ENCODE data around the gene ZNHIT3. TPM values are rescaled to one million over a fixed set of nuclear protein-coding genes. Genes with fewer than 3 reads are reported as not detected.

The ZNHIT3 gene
- total and polyA plus RNA-seq, 2 of the 4 experiments (the other 2 are of a cell fraction) = 27.8 to 52.3 TPM

GRCh38 chr17:36514856-36515255 lies 28.4 kb downstream of the ZNHIT3 start:
- Histone ChIP-seq H3K4me2 (ENCODE audit: low read depth, low read length) (no peak overlapping the region), H2BK15ac (ENCODE audit: low read depth, low read length) (no peak overlapping the region), H3K27me3 (ENCODE audit: control insufficient read depth, insufficient read depth, low read length) (no peaks in the 10 kb centered on the region), H3K14ac (replicated peaks; ENCODE audit: low read depth, low read length) (no peak overlapping the region), H4K8ac (ENCODE audit: low read depth in 2 of 2, low read length in 2 of 2) (no peak overlapping the region), H3K36me3 (ENCODE audit: control insufficient read depth, insufficient read depth, low read length) (peaks cover 31% of the 10 kb centered on the region), H2AK9ac (replicated peaks; ENCODE audit: low read depth, low read length, poor library complexity) (no peak overlapping the region), H3K4me1 (ENCODE audit: control insufficient read depth, insufficient read depth, low read length) (no peaks in the 10 kb centered on the region), H3K27ac (ENCODE audit: insufficient read depth, low read length) (no peak overlapping the region), H4K5ac (ENCODE audit: low read depth, low read length) (no peak overlapping the region), H2BK120ac (ENCODE audit: low read depth, low read length) (no peak overlapping the region), H3K18ac (ENCODE audit: low read depth, low read length) (no peak overlapping the region), H4K20me1 (ENCODE audit: insufficient read depth, low read length) (no peaks in the 10 kb centered on the region), H3K9ac (ENCODE audit: low read depth, low read length) (no peak overlapping the region), H2AFZ (replicated peaks; ENCODE audit: low read length, poor library complexity) (no peak overlapping the region), H3K9me3 (ENCODE audit: control insufficient read depth, insufficient read depth, low read length) (no peaks in the 10 kb centered on the region), H3K79me1 (ENCODE audit: low read depth in 1 of 2, low read length in 2 of 2) (no peaks in the 10 kb centered on the region), H4K91ac (ENCODE audit: insufficient read depth, low read depth, low read length) (no peak overlapping the region), H2AK5ac (ENCODE audit: low read depth, low read length) (no peak overlapping the region), H2BK20ac (ENCODE audit: low read depth, low read length) (no peak overlapping the region), H3K23ac (ENCODE audit: low read depth, low read length) (no peak overlapping the region), H3K4me3 (ENCODE audit: insufficient read depth, low read depth, low read length) (no peak overlapping the region), H2BK5ac (ENCODE audit: low read depth, low read length, poor library complexity, severe bottlenecking) (no peak overlapping the region), H3K56ac (ENCODE audit: extremely low read depth, insufficient read depth, low read length) (no peak overlapping the region), H3K9me1 (ENCODE audit: insufficient read depth, low read length) (peaks cover 15% of the 10 kb centered on the region), H3K4ac (ENCODE audit: low read depth, low read length) (no peak overlapping the region)
- ChIA-PET CTCF (no interaction called here), POLR2A (ENCODE audit: unreplicated experiment) (no interaction called here)
- intact Hi-C loops (cut with micrococcal nuclease) = no loop called here
- WGBS, 2 experiments (ENCODE audit: extremely low coverage in 2 of 2, insufficient read length in 1 of 2) = no CpG with 5 or more reads among the region's 3 CpGs
- DNase-seq = no peak
- TF ChIP-seq, protein P1, sequence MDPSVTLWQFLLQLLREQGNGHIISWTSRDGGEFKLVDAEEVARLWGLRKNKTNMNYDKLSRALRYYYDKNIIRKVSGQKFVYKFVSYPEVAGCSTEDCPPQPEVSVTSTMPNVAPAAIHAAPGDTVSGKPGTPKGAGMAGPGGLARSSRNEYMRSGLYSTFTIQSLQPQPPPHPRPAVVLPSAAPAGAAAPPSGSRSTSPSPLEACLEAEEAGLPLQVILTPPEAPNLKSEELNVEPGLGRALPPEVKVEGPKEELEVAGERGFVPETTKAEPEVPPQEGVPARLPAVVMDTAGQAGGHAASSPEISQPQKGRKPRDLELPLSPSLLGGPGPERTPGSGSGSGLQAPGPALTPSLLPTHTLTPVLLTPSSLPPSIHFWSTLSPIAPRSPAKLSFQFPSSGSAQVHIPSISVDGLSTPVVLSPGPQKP (IDR thresholded peaks at IDR 0.05; ENCODE audit: borderline replicate concordance, low read depth, low read length) = no peak
- TF ChIP-seq MAFK (IDR thresholded peaks at IDR 0.05; ENCODE audit: low read depth, low read length) (no peak), SMC3 (IDR thresholded peaks at IDR 0.05; ENCODE audit: low read depth, low read length) (no peak), POLR2A (IDR thresholded peaks at IDR 0.05; ENCODE audit: low read depth, low read length) (no peak), CHD1 (IDR thresholded peaks at IDR 0.05; ENCODE audit: low read depth, low read length) (no peak), CEBPB (IDR thresholded peaks at IDR 0.05; ENCODE audit: low read depth, low read length) (no peak), BHLHE40 (IDR thresholded peaks at IDR 0.05; ENCODE audit: low read depth, low read length) (no peak), MAZ (IDR thresholded peaks at IDR 0.05; ENCODE audit: borderline replicate concordance, low read depth, low read length) (no peak), MXI1 (IDR thresholded peaks at IDR 0.05; ENCODE audit: borderline replicate concordance, low read depth, low read length) (no peak), NFE2L2 (IDR thresholded peaks at IDR 0.05; ENCODE audit: low read depth, low read length) (no peak), RFX5 (IDR thresholded peaks at IDR 0.05; ENCODE audit: low read depth, low read length) (no peak), FOS (IDR thresholded peaks at IDR 0.05; ENCODE audit: low read depth, low read length) (no peak), RAD21 (IDR thresholded peaks at IDR 0.05; ENCODE audit: low read length) (no peak), RCOR1 (IDR thresholded peaks at IDR 0.05; ENCODE audit: insufficient replicate concordance, low read length) (no peak)
- TF ChIP-seq, protein P2, sequence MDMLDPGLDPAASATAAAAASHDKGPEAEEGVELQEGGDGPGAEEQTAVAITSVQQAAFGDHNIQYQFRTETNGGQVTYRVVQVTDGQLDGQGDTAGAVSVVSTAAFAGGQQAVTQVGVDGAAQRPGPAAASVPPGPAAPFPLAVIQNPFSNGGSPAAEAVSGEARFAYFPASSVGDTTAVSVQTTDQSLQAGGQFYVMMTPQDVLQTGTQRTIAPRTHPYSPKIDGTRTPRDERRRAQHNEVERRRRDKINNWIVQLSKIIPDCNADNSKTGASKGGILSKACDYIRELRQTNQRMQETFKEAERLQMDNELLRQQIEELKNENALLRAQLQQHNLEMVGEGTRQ (IDR thresholded peaks at IDR 0.05; ENCODE audit: low read depth, low read length) = no peak
- TF ChIP-seq, protein P3, sequence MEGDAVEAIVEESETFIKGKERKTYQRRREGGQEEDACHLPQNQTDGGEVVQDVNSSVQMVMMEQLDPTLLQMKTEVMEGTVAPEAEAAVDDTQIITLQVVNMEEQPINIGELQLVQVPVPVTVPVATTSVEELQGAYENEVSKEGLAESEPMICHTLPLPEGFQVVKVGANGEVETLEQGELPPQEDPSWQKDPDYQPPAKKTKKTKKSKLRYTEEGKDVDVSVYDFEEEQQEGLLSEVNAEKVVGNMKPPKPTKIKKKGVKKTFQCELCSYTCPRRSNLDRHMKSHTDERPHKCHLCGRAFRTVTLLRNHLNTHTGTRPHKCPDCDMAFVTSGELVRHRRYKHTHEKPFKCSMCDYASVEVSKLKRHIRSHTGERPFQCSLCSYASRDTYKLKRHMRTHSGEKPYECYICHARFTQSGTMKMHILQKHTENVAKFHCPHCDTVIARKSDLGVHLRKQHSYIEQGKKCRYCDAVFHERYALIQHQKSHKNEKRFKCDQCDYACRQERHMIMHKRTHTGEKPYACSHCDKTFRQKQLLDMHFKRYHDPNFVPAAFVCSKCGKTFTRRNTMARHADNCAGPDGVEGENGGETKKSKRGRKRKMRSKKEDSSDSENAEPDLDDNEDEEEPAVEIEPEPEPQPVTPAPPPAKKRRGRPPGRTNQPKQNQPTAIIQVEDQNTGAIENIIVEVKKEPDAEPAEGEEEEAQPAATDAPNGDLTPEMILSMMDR (conservative IDR thresholded peaks at IDR 0.05; ENCODE audit: low read depth, low read length) = no peak
- dilution Hi-C loops (cut with HindIII; ENCODE audit: low sequenced_read_pairs, unreplicated experiment) = no loop called here
- no peak for ATAC-seq (ENCODE audit: low read depth)
- no TSS peak for BruUV-seq (replicated peaks)
- in situ Hi-C loops (cut with MboI; ENCODE audit: low sequenced_read_pairs) = no loop called here

All from IMR-90 (cell line).